HG03025 (cell line): Measurements from ENCODE around the gene CABP5.
"Not testable (repeated sequence)": the region's sequence is repeated elsewhere in the genome, so short reads cannot be mapped to it uniquely, and the experiment has no call there.

Source experiments
- ATAC-seq: cut with Tn5 transposase; IDR thresholded peaks from one replicate; pipeline ENCODE4 v1.9.1; 2021; ENCODE audit warnings: mild to moderate bottlenecking, moderate library complexity; ENCODE audit not compliant: unreplicated experiment, low FRiP score

Gene CABP5

DNA sequence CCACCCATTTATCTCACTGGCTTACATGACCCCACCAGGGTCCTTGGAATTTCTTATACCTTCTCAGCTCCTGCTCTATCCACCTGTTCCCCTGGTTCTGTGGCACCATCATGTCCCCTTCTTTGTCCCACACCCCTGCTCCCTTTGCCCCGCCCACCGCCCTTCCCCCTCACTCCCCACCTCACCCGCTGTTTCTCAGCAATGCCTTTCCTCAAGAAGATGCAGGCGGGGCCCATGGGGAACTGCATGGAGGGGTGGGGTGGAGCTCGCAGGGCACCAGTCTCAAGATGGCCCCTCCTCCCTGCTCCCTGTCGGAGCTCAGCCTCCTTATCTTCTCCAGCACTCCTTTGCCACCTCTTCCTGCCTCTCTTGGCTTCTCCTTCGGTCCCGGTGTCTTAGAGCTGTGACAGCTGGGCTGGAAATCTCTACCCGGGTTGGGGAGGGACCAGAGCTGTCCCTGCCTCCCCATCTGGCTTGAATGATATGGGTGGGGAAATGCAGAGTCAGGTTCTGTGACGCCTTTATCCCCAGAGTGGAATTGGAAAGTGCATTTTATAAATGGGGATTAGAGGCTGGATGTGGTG, at the start of gene CABP5:
CABP5 (minus strand) TSS at position 405 of the 584 bp plus-strand sequence; CDS start at position 248, 157 bp downstream.
- ATAC-seq: no peak

DNA sequence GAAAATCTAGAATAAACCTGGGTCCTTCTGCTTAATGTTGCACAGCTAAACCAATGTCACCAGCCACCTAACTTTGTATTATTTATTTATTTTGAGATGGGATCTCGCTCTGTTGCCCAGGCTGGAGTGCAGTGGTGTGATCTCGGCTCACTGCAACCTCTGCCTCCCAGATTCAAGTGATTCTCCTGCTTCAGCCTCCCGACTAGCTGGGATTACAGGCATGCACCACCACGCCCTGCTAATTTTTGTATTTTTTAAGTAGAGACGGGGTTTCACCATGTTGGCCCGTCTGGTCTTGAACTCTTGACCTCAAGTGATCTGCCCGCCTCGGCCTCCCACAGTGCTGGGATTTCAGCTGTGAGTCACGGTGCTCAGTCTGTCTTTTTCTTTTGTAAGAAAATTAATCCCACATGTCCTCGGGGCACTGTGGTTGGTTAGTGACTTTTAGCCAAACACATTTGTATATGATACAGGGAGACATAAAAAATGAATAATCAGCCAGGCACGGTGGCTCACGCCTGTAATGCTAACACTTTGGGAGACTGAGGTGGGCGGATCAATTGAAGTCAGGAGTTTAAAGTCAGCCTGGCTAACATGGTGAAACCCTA, 47.3 kb upstream of the CABP5 start:
- not testable (repeated sequence) for ATAC-seq

DNA sequence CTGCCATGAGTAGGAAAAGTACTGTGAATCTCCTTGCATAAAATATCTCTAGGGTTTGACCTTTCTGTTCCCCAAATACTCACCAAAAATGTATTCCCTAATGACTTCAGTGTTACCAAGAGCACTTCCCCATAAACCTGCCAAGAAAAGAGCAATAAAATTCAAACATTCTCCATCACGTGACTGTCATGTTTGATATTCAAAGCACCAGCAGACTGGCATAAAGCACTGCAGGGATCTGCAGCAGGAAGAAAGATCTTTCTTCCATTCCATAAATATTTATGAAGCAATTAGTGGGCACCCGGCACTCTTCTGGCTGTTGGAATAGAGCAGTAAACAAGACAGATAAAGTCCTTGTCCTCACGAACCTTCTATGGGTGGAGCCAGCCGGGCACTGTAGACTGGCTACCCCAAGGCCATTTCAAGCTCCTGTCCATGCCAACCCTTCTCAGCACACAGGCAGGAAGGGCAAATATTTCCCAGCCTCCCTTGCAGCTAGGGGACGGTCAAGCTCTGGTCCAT, 46.5 kb upstream of the CABP5 start:
- ATAC-seq: no peak

DNA sequence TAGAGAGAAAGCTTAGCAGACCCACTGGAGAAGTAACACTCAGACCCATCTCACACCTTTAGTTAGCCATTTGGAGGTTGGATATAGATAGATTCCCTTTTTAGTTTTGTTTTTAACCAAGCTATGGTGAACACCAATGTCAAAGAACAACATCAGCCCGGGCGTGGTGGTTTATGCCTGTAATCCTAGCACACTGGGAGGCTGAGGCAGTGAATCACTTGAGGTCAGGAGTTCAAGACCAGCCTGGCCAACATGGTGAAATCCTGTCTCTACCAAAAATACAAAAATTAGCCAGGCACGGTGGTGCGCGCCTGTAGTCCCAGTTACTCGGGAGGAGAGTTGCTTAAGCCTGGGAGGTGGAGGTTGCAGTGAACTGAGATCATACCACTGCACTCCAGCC, 45.1 kb upstream of the CABP5 start:
- ATAC-seq: not testable (repeated sequence)

DNA sequence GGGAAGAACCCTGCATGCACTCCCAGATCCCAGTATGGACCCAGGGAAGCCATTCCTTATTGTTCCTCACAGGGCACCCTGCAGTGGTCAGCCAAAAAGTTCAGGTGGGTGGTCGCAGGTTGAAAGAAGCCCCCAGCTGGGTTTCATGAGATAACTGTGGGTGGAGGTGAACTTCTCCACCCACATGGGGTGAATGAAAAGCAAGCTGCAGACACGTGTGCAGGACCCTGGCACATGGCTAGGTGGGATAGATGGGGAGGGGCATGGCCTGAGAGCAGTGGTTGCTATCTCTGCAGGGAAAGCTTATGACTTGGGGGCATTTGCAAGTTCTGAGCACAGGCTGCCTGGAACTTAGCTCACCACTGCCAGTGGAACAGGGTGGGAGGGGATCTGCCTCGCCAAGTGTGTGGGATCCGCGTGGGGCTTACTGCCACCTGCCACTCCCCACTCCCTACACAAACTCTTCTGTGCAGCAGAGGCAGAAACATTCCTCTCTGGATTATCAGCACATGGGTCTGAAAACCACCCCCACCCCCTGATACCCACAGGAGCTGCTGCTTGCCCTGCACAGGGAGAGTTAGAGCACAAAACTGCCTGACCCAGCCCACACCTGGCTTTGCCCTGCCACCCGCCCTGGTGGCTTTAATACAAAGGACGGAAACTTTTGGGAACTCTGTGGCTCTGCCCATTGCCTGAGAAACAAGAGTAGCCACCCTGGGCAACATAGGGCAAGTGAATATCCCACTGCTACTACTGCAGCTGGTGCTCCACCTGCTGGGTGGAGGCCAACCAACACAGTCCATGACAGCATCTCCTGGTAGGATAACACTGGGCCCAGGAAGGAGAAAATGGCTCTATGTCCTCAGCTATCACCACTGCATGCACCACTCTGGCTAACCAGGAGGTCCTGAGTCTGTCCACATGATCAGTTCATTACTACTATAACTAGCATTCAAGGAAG, 42.3 kb upstream of the CABP5 start:
- no peak for ATAC-seq

DNA sequence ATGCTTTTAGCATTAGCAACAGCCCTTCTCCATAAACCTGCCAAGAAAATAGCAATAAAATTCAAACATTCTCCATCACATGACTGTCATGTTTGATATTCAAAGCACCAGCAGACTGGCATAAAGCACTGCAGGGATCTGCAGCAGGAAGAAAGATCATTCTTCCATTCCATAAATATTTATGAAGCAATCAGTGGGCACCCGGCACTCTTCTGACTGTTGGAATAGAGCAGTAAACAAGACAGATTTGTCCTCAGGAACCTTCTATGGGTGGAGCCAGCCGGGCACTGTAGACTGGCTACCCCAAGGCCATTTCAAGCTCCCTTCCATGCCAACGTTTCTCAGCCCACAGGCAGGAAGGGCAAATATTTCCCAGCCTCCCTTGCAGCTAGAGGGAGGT, 41.2 kb upstream of the CABP5 start:
- no peak for ATAC-seq

DNA sequence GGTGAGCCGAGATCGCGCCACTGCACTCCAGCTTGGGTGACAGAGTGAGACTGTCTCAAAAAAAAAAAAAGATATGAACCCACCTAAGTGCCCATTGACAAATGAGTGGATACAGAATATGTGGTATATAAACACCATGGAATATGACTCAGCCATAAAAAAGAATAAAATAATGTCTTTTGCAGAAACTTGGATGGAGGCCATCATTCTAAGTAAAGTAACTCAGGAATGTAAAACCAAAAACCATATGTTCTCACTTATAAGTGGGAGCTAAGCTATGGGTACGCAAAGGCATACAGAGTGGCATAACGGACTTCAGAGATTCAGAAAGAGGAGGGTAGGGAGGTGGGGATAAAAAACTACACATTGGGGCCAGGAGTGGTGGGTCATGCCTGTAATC, 37.2 kb upstream of the CABP5 start:
- no peak for ATAC-seq

DNA sequence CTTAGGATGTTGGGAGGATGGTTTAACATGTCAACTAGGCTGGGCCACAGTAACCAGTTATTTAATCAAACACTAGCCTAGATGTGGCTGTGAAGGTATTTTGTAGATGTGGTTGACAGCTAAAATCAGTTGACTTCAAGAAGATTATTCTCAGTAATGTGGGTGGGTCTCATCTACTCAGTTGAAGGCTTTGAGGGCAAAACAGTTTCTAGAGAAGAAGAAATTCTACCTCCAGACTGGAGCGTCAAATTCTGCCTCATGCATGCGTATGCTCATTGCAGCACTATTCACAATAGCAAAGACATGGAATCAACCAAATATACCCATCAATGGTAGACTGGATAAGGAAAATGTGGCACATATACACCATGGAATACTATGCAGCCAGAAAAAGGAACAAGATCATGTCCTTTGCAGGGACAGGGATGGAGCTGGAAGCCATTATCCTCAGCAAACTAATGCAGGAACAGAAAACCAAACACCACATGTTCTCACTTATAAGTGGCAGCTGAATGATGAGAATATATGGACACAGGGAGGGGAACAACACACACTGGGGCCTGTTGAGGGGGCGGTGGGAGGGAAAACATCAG, 26.4 kb upstream of the CABP5 start:
- ATAC-seq: not testable (repeated sequence)

DNA sequence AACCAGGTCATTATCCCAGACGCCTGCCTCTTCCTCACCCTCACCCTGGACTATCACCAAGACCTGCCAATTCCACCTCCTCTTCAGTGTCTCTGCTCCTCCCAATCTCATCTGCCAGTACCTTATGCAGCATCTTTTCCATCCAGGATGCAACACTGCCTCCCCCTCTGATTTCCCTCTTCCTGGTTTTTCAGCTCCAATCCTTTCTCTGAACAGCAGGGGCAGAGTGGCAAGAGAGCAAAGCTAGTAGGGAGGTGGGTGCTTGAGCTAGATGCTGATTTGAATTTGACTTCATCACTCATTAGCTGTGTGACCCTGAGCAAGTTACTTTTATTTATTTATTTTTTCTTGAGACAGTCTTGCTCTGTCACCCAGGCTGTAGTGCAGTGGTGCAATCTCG, 25.6 kb upstream of the CABP5 start:
- ATAC-seq: no peak

DNA sequence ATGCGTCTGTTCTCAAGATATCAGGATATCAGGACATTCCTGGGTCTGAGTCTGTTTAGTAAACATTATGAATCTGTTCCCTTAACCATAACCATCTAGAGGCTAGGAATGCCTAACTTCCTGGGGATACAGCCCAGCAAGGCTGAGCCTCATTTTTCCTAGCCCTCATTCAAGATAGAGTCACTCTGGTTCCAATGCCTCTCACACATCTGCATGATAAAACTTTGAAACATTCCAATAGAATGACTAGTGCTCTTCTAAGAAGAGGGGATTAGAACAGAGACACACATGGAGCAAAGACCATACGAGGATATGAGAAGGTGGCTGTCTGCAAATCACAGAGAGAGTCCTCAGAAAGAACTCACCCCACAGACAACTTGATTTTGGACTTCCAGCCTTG, 20.6 kb upstream of the CABP5 start:
- no peak for ATAC-seq

DNA sequence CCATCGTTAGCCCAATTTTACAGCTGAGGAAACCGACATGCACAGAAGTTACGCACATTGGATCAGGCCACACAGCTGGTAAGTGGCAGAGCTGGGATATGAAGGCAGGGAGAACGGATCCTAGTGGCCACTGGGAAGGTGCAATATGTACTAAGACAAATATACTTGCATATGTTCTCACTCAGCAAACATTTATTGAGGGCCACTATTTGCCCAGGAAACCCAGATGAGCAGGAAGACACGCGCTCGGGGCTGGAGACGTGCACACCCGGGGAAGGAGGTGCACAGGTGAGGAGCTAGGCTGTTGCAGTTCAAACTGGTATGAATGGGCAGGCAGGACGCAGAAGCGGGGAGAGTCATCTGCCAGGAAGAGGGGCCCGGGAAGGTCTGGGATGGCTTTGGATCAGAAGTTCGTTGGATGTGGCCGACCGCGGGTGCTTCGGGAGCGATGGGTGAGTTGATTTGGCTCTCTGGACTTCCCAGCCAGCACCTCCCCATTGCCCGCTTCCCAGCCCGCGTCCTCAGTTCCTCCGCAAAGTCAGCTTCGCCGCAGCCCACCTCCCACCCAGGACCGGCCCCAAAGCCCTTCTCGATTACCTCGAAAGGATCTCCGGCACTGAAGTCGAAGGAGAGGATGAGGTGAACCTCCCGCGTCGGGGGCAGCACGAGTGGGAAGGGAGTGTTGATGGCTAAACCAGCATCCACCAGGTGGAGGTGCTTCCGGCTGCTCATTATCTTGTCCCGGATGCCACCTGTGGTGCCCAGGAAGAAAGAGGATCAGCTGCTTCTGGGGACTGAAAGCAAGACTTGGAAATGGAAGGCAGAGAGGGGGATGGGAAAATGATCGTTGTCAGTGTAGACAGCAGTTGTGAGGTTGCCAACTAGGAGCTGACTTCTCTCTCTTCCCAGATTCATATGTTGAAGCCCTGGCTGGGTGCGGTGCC, 17.8 kb upstream of the CABP5 start:
- ATAC-seq: no peak

DNA sequence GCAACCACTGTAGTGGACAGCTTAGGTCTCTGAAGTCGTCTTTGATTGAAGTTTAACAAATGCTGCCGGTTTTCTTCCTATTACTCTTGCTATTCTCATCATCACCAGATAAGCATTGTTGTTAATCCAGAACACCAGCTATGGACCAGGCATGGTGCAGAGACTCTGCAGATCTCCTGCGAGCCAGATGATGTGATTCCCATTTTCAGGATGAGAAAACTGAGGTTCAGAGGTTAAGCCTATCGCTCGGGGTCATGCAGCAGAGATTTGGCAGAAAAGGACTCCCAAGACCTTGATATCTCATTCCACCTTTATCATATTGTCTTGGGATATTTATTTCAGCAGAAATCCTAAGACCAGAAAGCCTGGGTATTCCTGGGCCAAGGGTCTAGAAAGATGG, 16.5 kb upstream of the CABP5 start:
- ATAC-seq: no peak

DNA sequence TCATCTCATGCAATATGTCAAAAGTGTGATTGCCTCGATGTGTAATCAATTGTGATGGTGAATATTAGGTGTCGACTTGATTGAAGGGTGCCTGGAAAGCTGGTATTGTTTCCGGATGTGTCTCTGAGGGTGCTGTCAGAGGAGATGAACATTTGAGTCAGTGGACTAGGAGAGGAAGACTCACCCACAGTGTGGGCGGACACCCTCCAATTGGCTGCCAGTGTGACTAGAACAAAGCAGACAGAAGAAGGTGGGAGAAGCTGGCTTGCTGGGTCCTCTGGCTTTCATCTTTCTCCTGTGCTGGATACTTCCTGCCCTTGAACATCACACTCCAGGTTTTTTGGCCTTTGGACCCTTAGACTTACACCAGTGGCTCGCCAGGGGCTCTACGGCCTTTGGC, 15.5 kb upstream of the CABP5 start:
- ATAC-seq: no peak

DNA sequence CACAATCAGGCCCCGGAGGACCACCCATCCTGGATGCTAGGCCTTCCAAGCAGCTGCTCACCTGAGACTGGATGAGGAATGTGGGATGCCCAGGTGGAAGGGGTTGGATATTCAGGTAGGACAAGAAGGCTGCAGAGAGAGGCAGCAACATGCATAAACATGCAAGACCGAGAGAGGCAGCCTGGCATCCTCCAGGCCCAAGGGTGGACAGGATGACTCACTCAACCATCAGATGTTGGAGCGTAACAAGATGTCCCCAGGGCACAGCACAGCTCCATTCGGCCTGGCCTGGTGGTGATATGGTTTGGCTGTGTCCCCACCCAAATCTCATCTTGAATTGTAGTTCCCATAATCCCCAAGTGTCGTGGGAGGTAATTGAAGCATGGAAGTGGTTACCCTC, 10.0 kb upstream of the CABP5 start:
- no peak for ATAC-seq

DNA sequence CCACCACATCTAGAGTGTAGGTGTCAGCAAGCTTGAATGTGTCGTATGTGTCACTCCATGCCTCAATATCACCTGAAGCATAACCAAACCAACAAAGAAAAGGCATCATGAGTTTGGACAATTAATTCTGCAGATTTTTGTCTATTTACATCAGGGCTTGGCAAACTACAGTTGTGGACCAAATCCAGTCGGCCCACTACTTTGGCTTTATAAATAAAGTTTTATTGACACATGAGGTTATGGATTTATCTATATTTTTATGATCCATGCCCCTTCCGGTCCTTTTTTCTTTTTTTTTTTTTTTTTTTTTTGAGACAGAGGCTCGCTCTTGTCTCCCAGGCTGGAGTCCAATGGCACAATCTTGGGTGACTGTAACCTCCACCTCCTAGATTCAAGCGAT, 9.2 kb upstream of the CABP5 start:
- no peak for ATAC-seq

DNA sequence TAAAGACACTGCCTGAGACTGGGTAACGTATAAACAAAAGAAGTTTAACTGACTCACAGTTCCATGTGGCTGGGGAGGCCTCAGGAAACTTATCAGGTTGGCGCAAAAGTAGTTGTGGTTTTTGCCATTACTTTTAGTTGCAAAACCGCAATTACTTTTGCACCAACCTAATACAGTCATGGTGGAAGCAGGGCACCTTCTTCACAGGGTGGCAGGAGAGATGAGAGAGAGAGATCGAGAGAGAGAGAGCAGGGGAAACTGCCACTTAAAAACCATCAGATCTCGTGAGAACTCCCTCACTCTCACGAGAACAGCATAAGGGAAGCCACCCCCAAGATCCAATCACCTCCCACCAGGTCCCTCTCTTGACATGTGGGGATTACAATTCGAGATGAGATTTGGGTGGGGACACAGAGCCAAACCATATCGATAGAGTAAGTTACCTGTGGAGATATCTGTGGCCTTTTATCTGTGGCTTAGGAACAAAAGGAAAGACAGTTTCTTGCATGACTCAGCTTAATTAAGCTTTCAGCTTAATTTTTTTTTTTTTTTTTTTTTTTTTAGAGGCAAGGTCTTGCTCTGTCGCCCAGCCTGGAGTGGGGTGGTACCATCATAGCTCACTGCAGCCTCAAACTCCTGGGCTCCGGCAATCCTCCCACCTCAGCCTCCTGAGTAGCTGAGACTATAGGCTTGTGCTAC, 7.6 kb upstream of the CABP5 start:
- ATAC-seq: no peak

DNA sequence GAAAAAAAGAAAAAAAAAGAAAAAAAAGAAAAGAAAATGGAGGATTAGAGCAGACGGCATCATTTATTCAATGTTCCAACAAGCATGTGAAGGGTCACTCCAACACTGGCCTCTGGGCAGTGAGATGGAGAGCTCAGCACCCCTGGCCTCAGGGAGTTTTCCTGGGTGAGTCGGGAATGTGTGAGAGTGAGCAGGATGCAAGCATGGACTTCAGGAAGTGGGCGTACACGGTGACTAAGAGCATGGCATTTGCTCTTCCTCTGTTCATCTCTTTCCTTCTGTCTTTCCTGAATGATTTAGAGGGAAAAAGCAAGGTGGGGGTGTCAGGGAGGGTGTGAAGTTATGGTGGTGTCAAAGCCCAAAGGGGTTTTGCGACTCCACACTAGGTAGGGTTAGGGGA, 682 bp upstream of the CABP5 start:
- ATAC-seq: no peak

DNA sequence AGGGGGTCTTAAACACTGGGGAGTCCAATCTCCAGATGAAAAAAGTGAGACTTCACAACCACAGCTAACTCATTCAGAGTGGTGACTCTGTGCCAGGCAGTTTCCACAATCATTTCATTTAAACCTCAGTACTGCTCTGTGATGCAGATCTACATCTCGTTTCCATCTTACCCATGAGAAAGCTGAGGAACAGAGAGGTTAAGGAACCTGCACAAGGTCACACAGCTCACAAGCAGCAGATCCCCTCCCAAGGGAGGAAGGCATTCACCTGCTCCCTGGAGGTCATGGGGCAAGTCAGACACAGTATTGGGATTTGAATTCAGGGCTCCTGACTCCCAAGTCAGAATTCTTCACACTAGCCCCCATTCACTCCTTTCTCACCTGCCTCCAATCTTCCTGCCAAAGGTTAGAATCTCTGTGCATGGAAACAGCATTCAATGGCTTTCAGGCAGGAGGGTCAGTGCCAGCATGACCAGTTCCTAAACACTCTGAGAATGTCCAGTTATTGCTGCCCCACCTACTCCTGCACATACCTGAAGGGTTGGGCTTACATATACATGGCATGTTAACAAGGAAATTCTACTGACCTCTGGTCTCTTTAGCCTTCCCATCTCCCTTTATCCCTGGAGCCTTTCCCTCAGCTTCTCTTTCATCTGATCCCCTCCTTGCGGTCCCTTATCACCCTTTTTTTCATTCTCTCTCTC, 1.9 kb downstream of the CABP5 start:
- no peak for ATAC-seq

DNA sequence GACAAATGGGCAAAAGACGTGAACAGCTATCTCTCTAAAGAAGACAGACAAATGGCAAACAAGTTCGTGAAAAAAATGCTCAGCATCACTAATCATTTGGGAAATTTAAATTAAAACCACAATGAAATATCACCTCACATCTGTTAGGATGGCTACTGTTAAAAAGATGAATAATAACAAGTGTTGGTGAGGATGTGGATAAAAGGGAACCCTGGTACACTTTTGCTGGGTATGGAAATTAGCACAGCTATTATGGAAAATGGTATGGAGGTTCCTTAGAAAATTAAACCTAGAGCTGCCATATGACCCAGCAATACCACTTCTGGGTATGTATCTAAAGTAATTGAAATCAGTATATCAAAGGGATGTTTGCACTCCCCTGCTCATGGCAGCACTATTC, 7.1 kb downstream of the CABP5 start:
- no peak for ATAC-seq
